HG03439 (cell line): Measurements from ENCODE around the gene FAM124A.

Experiments
- ATAC-seq: cut with Tn5 transposase; IDR thresholded peaks from one replicate; pipeline ENCODE4 v1.9.1; 2021; ENCODE audit warnings: mild to moderate bottlenecking, moderate library complexity; ENCODE audit not compliant: unreplicated experiment

The FAM124A gene

GRCh38 chr13:51240958-51241357 is 18.8 kb downstream of the FAM124A start:
- ATAC-seq = no peak

DNA sequence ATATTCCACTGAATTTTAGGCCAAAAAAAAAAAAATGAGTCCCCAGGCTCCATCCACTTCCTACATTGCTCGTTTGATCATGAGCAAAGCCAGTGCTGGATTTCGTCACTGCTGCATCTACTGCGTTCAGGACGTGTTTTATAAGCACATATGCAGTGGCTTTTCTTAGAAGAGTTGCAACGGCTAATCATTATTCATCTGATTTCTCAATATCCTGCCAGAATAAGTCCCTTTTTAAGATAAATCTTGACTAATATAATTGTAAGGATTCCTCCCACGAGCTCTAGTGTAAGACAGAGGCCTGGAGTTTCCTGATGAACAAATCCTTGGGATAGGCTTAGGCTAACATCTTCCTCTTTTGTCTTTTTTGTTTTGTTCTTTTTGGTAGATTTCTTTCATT is 19.5 kb downstream of the FAM124A start:
- no peak for ATAC-seq

DNA sequence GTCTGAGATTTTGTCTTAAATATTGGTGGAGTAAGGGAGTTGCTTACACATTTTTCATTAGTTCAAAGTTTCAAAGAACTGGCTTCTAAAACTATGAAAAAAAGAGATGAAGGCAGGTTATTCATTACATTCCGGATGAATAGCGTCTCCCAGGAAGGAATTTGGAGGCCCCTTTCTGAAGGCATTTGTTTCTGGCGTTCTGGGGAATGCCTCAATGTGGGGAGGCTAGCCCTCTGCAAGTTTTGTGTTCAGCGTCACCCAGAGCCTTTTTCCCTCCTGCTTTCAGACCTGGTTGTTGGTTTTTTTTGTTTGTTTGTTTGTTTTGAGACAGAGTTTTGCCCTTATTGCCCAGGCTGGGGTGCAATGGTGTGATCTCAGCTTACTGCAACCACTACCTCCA is 21.0 kb downstream of the FAM124A start:
- ATAC-seq = no peak

DNA sequence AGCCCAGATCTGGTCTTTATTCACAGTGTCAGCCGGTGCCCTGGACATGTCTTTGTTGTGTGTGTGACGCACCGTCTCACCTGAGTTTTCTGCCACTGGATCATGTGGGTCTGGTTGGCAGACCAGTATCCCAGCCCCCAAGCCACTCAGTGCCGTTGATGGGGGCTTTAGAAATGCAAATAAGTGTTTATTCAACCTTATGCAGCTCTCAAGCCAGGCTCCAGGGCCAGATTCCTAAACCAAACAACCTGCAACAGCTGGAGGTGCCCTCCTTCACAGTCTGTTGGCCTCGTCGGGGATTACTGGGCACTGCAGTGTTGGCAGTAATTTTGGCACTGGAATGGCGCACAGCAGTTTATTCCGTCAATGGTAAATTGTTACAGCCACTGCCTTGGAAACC is 21.6 kb downstream of the FAM124A start:
- ATAC-seq = no peak

GRCh38 chr13:51244637-51245405 is 22.6 kb downstream of the FAM124A start:
- ATAC-seq = no peak

DNA sequence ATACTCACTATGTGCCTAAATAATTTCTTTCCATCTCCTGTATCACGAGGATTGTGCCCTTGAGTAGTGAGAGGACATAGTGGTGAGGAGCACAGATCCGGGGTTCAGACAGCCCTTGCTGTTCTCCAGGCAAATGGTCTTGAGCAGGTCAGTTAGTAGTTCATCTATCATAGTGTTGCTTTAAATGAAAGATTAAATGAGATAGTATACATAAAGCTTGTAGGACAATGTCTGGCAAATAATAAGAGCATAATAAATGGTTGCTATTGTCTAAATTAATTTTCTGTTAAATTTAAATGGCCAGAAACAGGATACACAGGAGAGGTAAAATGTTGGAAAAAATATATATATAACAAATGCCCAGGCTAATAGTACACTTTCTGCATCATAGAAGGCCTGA is 23.4 kb downstream of the FAM124A start:
- ATAC-seq = no peak

DNA sequence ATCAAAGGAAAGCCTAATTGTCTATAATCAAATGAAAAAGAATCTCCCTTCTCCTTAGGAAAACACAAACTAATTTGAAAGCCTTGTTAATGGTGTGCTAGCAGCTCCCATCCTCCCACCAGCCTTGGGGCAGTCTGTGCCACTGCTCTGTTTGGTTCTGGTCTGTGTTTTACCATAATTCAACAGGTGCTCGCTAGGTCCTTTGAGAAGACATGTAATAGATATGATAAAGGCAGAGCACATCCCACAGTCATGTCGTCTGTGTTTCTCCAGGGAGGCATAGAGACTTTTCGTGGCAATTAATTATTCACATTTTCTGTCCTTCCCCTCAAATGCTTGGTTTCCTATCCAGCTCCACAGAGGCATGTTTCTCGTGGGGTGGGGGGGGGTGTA is 23.8 kb downstream of the FAM124A start:
- no peak for ATAC-seq

- ATAC-seq = no peak
Observed at GRCh38 chr13:51246418-51247277, 24.4 kb downstream of the FAM124A start.

GRCh38 chr13:51249255-51249654 is 27.1 kb downstream of the FAM124A start:
- ATAC-seq = no peak

DNA sequence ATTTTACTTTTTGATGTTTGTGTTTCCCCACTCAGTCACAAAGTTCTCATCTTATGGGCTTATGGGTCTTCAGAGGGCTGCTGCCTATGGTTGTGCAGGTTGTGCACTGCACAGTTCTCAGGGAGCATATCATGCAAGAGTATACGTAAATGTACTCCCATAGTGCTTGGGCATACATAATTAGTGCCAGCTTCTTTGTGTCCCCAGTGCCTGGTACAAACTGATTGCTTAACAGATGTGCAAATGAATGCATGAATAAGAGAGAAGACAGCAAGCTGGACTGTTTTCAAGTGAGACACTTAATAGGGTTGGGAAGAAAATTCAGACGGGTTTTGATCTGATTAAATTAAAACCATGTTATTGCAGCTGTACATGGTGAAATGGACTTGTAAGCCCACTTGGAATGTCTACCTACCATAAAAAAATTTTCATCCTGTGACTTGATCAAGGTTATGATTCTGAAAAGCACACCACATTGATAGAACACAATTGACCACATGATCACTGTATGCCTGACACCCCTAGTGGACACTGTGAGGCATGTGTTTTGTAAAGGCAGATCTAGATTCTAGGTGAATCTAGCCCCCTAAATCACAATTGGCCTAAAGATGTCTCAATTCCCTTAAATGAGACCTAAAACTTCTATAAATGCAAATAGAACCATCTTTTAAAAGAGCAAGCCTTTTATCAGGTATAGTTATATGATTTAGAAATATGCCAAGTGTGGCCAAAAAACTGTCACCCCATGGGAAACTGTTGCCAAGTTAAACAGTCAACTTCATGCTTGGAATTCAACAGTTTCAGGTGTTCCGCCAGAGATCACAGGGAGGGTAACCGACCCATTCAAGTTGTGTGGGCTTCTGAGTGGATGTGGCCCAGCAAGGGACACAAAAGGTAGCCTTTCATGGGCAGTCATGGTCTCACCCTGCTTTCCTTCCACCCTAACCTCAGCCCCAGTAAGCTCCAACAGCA is 27.9 kb downstream of the FAM124A start:
- ATAC-seq = no peak

DNA sequence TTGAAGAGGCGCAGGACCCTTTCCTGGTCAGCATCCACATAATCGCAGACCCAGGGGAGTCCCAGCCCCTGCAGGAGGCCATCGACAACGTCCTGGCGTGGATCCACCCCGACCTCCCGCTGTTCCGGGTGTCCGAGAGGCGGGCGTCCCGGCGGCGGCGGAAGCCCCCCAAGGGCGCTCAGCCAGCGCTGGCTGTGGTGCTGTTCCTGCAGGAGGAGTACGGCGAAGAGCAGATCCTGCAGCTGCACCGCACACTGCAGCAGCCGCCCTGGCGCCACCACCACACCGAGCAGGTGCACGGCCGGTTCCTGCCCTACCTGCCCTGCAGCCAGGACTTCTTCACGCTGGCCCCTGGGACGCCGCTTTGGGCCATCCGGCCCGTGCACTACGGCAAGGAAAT is 29.3 kb downstream of the FAM124A start:
- ATAC-seq = no peak

DNA sequence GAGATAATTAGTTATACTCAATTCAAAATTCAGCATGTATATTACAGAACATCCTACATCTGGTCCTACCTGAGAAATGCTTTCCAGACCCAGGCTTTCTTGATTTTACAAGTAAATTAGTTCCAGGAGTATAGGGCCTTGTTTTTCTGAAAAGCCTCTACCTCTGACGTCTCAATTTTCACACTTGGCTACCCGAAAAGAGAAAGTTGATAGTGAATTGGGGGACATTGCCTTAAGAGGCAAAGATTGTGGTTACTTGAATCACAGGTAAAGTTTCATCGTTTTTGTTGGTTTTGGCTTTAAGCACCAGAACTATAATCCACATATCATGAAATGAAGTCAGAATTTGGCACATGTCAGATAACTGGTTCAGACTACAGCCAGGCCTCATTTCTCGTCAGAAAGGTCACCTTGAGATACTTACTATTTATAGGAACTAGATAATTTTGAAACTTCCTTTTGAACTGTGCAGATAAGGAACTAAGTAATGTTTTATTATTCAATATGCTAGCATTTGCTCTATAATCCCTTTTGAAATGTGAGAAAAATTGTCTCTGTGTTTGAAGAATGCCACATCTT is 30.8 kb downstream of the FAM124A start:
- no peak for ATAC-seq

DNA sequence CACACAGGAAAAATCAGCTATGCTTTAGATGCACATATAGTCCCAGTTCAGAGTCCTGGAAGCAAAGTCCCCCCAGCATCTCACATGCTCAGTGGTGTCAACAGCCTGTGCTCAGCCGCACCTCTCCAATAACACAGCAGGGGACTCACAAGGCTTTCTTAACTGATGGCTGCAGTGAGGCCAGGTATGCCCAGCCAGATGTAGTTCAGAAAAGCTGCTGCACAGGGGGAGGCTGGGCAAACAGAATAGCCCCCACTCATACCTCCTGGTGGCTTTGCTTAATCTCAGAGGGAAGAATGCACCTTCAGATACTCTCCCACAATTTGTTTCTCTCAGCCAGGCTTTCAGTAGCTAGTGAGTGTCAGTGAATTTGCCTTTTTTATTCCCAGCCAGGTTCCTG is 33.4 kb downstream of the FAM124A start:
- no peak for ATAC-seq

DNA sequence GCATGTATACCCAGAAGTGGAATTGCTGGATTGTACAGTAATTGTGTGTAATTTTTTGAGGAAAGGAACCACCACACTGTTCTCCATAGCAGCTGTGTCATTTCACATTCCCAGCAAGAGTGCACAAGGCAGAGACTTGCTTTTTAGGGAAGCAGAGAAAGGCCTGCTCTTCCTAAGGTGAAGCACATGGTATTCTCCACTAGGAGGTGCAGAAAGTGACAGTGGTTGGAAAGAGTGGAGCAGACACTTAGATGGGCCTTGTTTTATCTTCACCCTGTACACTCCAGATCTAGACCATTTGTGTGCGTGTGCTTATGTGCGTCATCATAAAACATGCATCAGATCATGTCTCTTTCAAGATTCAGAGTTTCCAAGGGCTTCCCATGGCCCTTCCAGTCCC is 35.0 kb downstream of the FAM124A start:
- no peak for ATAC-seq

DNA sequence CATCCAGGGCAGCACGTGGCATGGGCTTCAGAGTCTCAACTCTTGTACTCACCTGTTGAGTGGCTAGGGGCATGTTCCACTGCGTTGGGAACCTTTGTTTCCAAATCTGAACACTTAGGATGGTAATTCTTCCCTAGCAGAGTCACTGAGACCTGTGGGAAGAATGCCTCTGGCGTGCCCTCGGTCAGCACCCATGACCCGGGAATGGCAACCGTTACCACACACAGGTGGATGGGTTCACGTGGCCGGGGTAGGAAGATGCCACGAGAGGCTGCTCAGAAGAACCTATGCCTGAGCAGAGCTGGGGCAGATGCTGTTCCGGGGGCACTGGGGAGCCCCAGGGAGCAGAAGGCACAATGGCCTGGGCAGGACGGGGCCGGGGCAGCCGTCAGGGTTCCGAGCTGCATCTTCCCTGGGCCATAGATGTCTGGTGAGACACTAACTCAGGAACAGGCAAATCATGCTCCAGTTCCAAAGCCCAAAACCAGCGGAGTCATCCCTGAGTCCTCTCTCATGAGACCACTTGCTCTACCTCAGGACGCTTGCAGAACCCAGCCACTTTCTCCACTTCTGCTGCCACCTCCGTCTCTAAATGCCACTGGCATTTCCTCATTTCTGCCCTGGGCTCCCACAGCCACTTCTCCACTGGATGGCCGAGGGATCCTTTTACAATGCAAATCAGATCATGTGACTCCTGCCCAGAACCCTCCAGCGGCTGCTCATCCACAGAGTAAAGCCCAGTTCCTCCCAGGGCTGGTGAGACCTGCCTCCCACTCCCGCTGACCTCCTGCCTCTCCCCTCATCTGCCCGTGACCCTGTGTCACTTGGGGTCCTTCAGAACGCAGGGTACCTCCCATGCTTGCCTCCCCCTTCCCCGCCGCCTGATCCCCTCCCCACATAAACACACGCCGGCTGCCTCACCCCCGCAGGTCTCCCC is 36.7 kb downstream of the FAM124A start:
- no peak for ATAC-seq

GRCh38 chr13:51260154-51260553 is 38.0 kb downstream of the FAM124A start:
- ATAC-seq = no peak

DNA sequence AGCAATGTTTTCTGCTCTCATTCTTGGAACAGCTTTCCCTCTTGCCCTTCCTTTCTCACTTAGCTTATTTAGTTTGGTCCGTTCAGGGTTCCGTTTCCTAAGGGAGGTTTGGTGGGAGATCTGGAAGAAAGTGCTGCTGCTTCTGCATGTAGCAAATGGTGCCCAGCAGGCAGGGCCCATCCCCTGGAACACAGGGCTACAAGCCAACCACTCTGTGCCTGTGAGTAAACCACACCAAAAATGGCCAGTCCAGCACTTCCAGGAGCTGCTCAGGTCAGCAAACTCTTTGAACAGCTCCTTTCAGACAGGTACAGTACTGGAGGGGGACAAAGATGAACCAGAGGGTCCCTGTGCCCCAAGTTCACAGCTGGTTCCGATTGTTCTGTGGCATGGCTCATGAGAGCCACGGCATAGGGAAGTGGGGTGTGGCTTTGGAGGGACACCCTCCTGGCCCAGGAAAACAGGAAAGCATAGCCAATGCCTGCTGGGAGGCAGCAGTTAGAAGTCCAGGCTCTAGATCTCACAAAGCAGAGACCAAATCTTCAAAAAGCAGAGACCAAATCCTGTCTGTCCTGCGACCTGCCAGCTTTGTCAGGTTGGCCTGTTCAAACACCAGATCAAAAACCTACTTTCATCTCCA is 39.5 kb downstream of the FAM124A start:
- ATAC-seq = no peak

DNA sequence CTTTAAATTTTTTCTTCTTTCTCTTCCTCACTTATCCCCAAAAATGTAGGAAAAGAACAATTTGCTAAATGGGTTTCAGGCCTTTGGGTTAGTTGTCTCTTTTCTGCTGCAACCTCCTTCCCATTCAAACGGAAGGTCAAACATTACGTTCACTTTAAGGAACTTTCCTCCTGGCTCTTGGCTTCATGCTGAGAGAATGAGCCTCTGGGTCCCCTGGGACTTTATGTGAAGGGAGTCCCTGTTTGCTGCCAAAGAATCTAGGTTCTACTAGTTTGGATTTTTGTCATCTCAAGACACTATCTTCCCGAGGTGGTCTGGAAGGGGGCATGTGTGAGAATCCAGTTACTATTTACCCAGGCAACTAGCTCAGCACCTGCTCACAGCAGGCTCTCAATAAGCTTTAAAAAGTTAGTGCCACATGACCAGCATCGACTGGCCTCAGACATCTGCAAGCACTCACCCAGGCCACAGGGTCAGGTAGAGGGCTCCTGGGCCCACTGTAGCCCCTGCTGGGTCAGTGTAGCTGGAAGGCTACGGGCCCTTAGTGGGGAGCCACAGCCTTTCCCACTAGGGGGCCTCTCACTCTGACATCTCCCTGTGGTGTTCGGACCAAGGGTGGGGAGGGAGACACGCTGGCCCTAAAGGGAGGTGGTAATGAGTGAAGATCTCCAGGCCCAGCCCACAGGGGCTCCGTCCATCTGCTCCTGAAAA is 40.5 kb downstream of the FAM124A start:
- no peak for ATAC-seq

DNA sequence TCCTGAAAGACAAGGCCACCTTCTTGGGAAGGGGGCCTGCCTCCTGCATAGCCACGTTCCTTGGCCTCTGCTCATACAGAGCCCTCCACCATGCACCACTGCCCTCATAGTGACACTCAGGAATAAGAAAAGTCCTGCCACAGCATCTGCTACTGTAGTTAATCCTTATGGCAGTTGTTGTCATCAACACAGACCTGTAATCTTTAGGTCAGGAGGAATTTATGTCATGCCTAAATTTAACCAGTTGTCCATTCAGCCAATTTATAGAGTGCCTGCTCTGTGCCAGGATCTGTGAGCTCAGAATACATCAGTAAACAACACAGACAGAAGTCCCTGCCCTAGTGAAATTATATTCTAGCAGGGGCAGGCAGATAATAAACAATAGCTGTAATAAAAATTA is 44.4 kb downstream of the FAM124A start:
- no peak for ATAC-seq
